Small intestine (tissue), 7 donors: ENCODE measurements around the gene FANCB. TPM values are rescaled to one million over a fixed set of nuclear protein-coding genes. Genes with fewer than 3 reads are reported as not detected.

Source experiments
- DNase-seq, 2 donors: peaks; one replicate each; pipeline versions ENCODE4 v3.0.0 to v3.0.0-alpha.2; 2013
- FAIRE-seq: peaks from 2 replicates; lab custom pipeline; 2012; peaks lifted over from hg19 to GRCh38; lab: Jason Lieb, UNC
- H3K27ac ChIP-seq, 3 donors: one replicate each; pipeline ENCODE4 v1.5.1; 2013; ENCODE audit warnings: low read length in 2 of 3, mild to moderate bottlenecking in 2 of 3, control low read depth in 1 of 3, inconsistent platforms in 1 of 3, low read depth in 1 of 3, moderate library complexity in 1 of 3
- H3K27me3 ChIP-seq, 3 donors: one replicate each; pipeline ENCODE4 v1.6.1; 2013; ENCODE audit warnings: low read length in 3 of 3, inconsistent platforms in 1 of 3; ENCODE audit not compliant: control insufficient read depth in 3 of 3, insufficient read depth in 3 of 3
- H3K36me3 ChIP-seq, 3 donors: one replicate each; pipeline ENCODE4 v1.6.1; 2013; ENCODE audit warnings: low read length in 3 of 3, inconsistent platforms in 1 of 3, low read depth in 1 of 3, mild to moderate bottlenecking in 1 of 3, moderate library complexity in 1 of 3; ENCODE audit not compliant: control insufficient read depth in 3 of 3, insufficient read depth in 2 of 3
- H3K4me1 ChIP-seq, 3 donors: one replicate each; pipeline ENCODE4 v1.6.1; 2013; ENCODE audit warnings: low read length in 2 of 3, inconsistent platforms in 1 of 3, low read depth in 1 of 3, mild to moderate bottlenecking in 1 of 3, moderate library complexity in 1 of 3; ENCODE audit not compliant: control insufficient read depth in 3 of 3, insufficient read depth in 2 of 3
- H3K4me3 ChIP-seq, 3 donors: one replicate each; pipeline ENCODE4 v1.5.1; 2013; ENCODE audit warnings: low read length in 3 of 3, control low read depth in 1 of 3, inconsistent platforms in 1 of 3, low read depth in 1 of 3, mild to moderate bottlenecking in 1 of 3, moderate library complexity in 1 of 3
- H3K9me3 ChIP-seq, 2 donors: one replicate each; pipeline ENCODE4 v1.6.1; 2013; ENCODE audit warnings: low read depth in 1 of 2, low read length in 1 of 2; ENCODE audit not compliant: control insufficient read depth in 2 of 2, insufficient read depth in 1 of 2
- WGBS, 3 donors: extraction: QIAGEN DNeasy Blood & Tissue Kit; methylation state at CpG; one replicate each; pipeline ENCODE4 v1.1.7; 2013; 5-methylcytosine and 5-hydroxymethylcytosine counted together
- polyA plus RNA-seq, 4 donors: library from polyadenylated mRNA; stranded (reverse) in 3 of 4; unstranded in 1 of 4; fragments of 200-250 nt in 3 of 4; fragments of 120-200 nt in 1 of 4; gene quantifications; one replicate each; pipeline versions ENCODE4 v1.2.1 to v1.2.3, GENCODE V29; 2013
- donor health status: healthy with polysubstance abuse.
- donor health status: control.
- donor health status: control.
- donor health status: Bipolar disorder and iron deficiency.
- donor health status: healthy.

Gene FANCB
- polyA plus RNA-seq, 4 donors, result 0.49 to 1.7 TPM; not detected in 2

GRCh38 chrX:14829643-14830042 lies 43.2 kb downstream of the FANCB start:
- 64 to 94% (median 80%) methylated on average over 2 of the region's 2 CpGs for WGBS, 3 donors

GRCh38 chrX:14826319-14826718 lies 46.5 kb downstream of the FANCB start:
- H3K4me1 ChIP-seq, result no peaks in the 10 kb centered on the region
- WGBS, 3 donors, result 57 to 85% (median 84%) methylated on average over 3 of the region's 3 CpGs
- no peak for FAIRE-seq

More at GRCh38 chrX:14829643-14830042, 43.2 kb downstream of the FANCB start:
- DNase-seq (no peak), FAIRE-seq (no peak)
- Histone ChIP-seq H3K4me1 (no peaks in the 10 kb centered on the region), H3K36me3 (no peaks in the 10 kb centered on the region), H3K9me3 (no peaks in the 10 kb centered on the region), H3K27me3 (no peaks in the 10 kb centered on the region), H3K27ac (no peak overlapping the region), H3K4me3 (no peak overlapping the region)

DNA sequence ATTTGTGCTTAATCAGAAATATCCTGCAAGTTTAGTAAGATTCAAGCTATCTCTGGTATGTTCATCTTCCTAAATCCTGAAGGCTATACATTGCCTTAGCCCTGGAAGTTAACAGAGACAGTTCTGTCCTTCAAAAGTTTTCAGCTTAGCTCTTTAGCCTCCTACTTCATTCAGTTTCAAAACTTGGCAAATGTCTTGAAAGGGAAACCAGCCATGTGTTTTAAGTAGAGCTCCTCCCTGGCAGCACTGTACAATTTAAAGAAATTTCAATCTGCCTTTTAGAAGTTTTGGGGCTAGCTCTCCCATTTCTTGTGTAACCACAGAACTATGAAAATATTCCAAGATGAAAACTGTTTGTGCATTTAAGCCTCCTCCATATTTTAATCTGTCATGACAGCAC lies 47.0 kb downstream of the FANCB start:
- no peak for FAIRE-seq
- Histone ChIP-seq H3K4me3 (no peak overlapping the region), H3K27ac (no peak overlapping the region), H3K4me1 (no peaks in the 10 kb centered on the region), H3K36me3 (no peaks in the 10 kb centered on the region), H3K27me3 (no peaks in the 10 kb centered on the region), H3K9me3 (no peaks in the 10 kb centered on the region)
- no peak for DNase-seq

More at GRCh38 chrX:14826319-14826718, 46.5 kb downstream of the FANCB start:
- no peak for DNase-seq
- H3K27me3 ChIP-seq, result no peaks in the 10 kb centered on the region
- no peaks in the 10 kb centered on the region for H3K9me3 ChIP-seq
- H3K27ac ChIP-seq, result no peak overlapping the region
- no peaks in the 10 kb centered on the region for H3K36me3 ChIP-seq
- no peak overlapping the region for H3K4me3 ChIP-seq

- peaks cover 2 to 4% of the 10 kb centered on the region in 2 donors for H3K9me3 ChIP-seq
- H3K4me3 ChIP-seq, result no peak overlapping the region
- H3K27me3 ChIP-seq, result no peaks in the 10 kb centered on the region
- FAIRE-seq (no peak), DNase-seq (no peak)
- no peaks in the 10 kb centered on the region for H3K4me1 ChIP-seq
- WGBS, 3 donors, result 86 to 93% (median 88%) methylated on average over 3 of the region's 3 CpGs
- H3K36me3 ChIP-seq, result no peaks in the 10 kb centered on the region
- no peak overlapping the region for H3K27ac ChIP-seq
Observed at GRCh38 chrX:14819769-14820168, 53.1 kb downstream of the FANCB start.

DNA sequence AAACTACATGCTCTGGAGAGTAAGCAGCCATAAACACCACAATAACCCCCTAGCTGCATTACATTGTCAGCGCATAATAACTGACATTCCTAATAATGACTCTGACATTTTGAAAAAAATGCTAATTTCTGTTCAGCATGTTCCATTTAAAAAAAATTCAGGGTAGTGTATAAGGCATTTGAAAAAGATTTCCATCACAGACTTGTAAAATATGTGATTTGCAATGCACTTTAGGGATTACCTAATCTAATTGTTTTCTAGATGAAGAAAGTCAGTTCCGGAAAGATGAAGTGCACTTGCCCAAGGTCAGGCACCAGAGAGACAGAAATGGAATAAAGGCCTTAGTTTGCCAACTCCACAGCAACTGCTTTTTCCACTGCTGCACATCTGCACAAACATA lies 55.3 kb downstream of the FANCB start:
- Histone ChIP-seq H3K36me3 (no peaks in the 10 kb centered on the region), H3K4me3 (no peak overlapping the region), H3K27ac (no peak overlapping the region), H3K27me3 (no peaks in the 10 kb centered on the region), H3K9me3 (peaks cover 2 to 4% of the 10 kb centered on the region in 2 donors), H3K4me1 (no peaks in the 10 kb centered on the region)
- FAIRE-seq, result no peak
- no peak for DNase-seq
- 82 to 91% (median 82%) methylated on average over 2 of the region's 2 CpGs for WGBS, 3 donors

- Histone ChIP-seq H3K4me3 (no peak overlapping the region), H3K36me3 (no peaks in the 10 kb centered on the region), H3K27ac (no peak overlapping the region), H3K27me3 (no peaks in the 10 kb centered on the region), H3K4me1 (no peaks in the 10 kb centered on the region), H3K9me3 (no peaks in the 10 kb centered on the region)
- WGBS, 3 donors, result 72 to 92% (median 77%) methylated on average over 1 of the region's 1 CpG
- no peak for FAIRE-seq
- DNase-seq, result no peak
Observed at GRCh38 chrX:14802943-14803710, 69.7 kb downstream of the FANCB start.

DNA sequence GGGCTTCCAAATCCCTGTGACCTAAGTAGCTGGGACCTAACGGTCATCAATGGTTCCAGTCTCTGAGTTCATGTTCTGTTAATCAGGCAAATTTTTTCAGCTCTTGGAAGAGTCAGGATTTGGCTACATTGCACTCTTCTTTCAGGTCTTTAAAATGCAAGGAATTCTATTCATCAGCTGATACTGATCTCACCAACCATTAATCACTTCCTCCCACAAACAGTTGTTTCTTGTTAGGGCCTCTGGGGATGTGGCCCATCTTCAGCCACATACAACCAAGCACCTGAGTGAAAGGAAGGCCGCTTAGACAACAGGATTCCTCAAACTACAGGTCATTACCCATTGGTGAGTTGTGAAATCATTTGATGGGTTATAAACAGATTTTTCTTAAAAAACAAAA lies 71.7 kb downstream of the FANCB start:
- Histone ChIP-seq H3K36me3 (no peaks in the 10 kb centered on the region), H3K4me1 (no peaks in the 10 kb centered on the region), H3K9me3 (no peaks in the 10 kb centered on the region), H3K4me3 (no peak overlapping the region), H3K27ac (no peak overlapping the region), H3K27me3 (no peaks in the 10 kb centered on the region)
- DNase-seq, result no peak
- no peak for FAIRE-seq
- WGBS, 3 donors, result 81 to 88% (median 82%) methylated on average over 2 of the region's 2 CpGs

GRCh38 chrX:14798805-14799397 lies 74.0 kb downstream of the FANCB start:
- WGBS, 3 donors, result 58 to 79% (median 71%) methylated on average over 3 of the region's 3 CpGs
- Histone ChIP-seq H3K27ac (no peak overlapping the region), H3K4me3 (no peak overlapping the region), H3K9me3 (no peaks in the 10 kb centered on the region), H3K36me3 (no peaks in the 10 kb centered on the region), H3K27me3 (no peaks in the 10 kb centered on the region), H3K4me1 (no peaks in the 10 kb centered on the region)
- DNase-seq (no peak), FAIRE-seq (no peak)
